K562 (cell line): ENCODE measurements around the gene FOXO3B.
"Not testable (repeated sequence)": the region's sequence is repeated elsewhere in the genome, so short reads cannot be mapped to it uniquely, and the experiment has no call there.

Source experiments
- BRD4 ChIP-seq: fragments of 200-600 bp; sonication (generic); IDR thresholded peaks from 2 replicates; pipeline ENCODE4 v1.6.1; 2017; ENCODE audit warnings: inconsistent platforms
- CTCF ChIP-seq, 3 experiments: IDR thresholded peaks in 2 of 3; conservative IDR thresholded peaks in 1 of 3; 2 replicates each; pipeline ENCODE4 v1.5.1; 2011 to 2012; ENCODE audit warnings: low read length in 3 of 3, mild to moderate bottlenecking in 3 of 3, control low read depth in 2 of 3, improper control_type of control experiment in 1 of 3, inconsistent platforms in 1 of 3, low read depth in 1 of 3, mixed read lengths in 1 of 3, moderate library complexity in 1 of 3; ENCODE audit not compliant: insufficient read depth in 2 of 3
- FOXM1 ChIP-seq, 2 experiments: fragments of 450-650 bp in 1 of 2; sonication (generic) in 1 of 2; formaldehyde crosslinking in 1 of 2; IDR thresholded peaks; 2 replicates each; pipeline versions ENCODE4 v1.6.1 to v1.9.0; 2017 to 2022; ENCODE audit warnings: low read depth in 2 of 2, mild to moderate bottlenecking in 2 of 2, missing genetic modification reagents in 1 of 2, moderate library complexity in 1 of 2
- GABPA ChIP-seq: fragments of 200-800 bp; sonication (Bioruptor generic); conservative IDR thresholded peaks from 2 replicates; pipeline ENCODE4 v1.6.1; 2016; ENCODE audit warnings: low read depth, missing genetic modification characterization, missing compliant biosample characterization
- ZNF174 ChIP-seq: fragments of 250-450 bp; sonication (Bioruptor Pico); IDR thresholded peaks from 2 replicates; pipeline ENCODE4 v1.4.0; 2020; ENCODE audit warnings: mild to moderate bottlenecking

GRCh38 chr17:18708215-18708614 is 26.1 kb upstream of the FOXO3B start:
- TF ChIP-seq BRD4; CTCF (IDR thresholded peaks at IDR 0.05 in 2 of 3, conservative IDR thresholded peaks at IDR 0.05 in 1 of 3; ENCODE audit: insufficient read depth in 2 of 3, low read depth in 1 of 3, low read length in 3 of 3); ZNF174 (CRISPR knock-in tag); GABPA (tag); FOXM1 (IDR thresholded peaks at IDR 0.05; ENCODE audit: low read depth); FOXM1 (CRISPR knock-in tag; IDR thresholded peaks at IDR 0.05; ENCODE audit: low read depth): not testable (repeated sequence)
